Heart right ventricle (tissue), 16 donors: ENCODE data around the gene NEIL3. TPM values are rescaled to one million over a fixed set of nuclear protein-coding genes. Genes with fewer than 3 reads are reported as not detected.

Experiments used
- ATAC-seq, 8 donors: fragments of 200-7000 bp; cut with Tn5 transposase; one replicate each; pipeline ENCODE4 v1.9.1; 2020; ENCODE audit warnings: mild to moderate bottlenecking in 8 of 8, moderate library complexity in 8 of 8, moderate number of reproducible peaks in 1 of 8
- DNase-seq, 2 donors: peaks; one replicate each; pipeline ENCODE4 v3.0.0-alpha.2; 2020
- H3K27ac ChIP-seq, 10 donors: fragments of 200-600 bp; sonication (generic) in 2 of 10; one replicate each; pipeline versions ENCODE4 v1.5.0 to v1.8.0; 2020 to 2022; ENCODE audit warnings: mild to moderate bottlenecking in 3 of 10
- H3K27me3 ChIP-seq, 7 donors: fragments of 200-600 bp; one replicate each; pipeline ENCODE4 v1.8.0; 2021 to 2022; ENCODE audit warnings: mild to moderate bottlenecking in 2 of 7
- H3K36me3 ChIP-seq, 9 donors: fragments of 200-600 bp; sonication (generic) in 1 of 9; one replicate each; pipeline versions ENCODE4 v1.5.0 to v1.8.0; 2020 to 2022; ENCODE audit warnings: mild to moderate bottlenecking in 2 of 9
- H3K4me1 ChIP-seq, 9 donors: fragments of 200-600 bp; sonication (generic) in 1 of 9; one replicate each; pipeline versions ENCODE4 v1.5.0 to v1.8.0; 2020 to 2022; ENCODE audit warnings: mild to moderate bottlenecking in 4 of 9
- H3K4me3 ChIP-seq, 10 donors: fragments of 200-600 bp; sonication (generic) in 2 of 10; one replicate each; pipeline versions ENCODE4 v1.5.0 to v1.8.0; 2020 to 2022; ENCODE audit warnings: mild to moderate bottlenecking in 7 of 10, moderate library complexity in 2 of 10
- H3K9me3 ChIP-seq, 11 donors: fragments of 200-600 bp in 10 of 11; sonication (generic) in 2 of 11; one replicate each; pipeline versions ENCODE4 v1.5.0 to v1.8.0; 2013 to 2022; ENCODE audit warnings: mild to moderate bottlenecking in 2 of 11, control low read depth in 1 of 11, moderate library complexity in 1 of 11
- WGBS, 2 donors: extraction: QIAGEN DNeasy Blood & Tissue Kit; methylation state at CpG; one replicate each; pipeline ENCODE4 v1.1.7; 2013; ENCODE audit warnings: inconsistent platforms in 1 of 2; 5-methylcytosine and 5-hydroxymethylcytosine counted together
- intact Hi-C, 10 donors: fragments of 100-400 bp; cut with DNase I; formaldehyde crosslinking; loops; one replicate each; pipeline versions ENCODE4 v1.11.1 to v1.14.2; 2022
- polyA plus RNA-seq, 2 donors: library from polyadenylated mRNA; stranded (reverse); fragments of 200-250 nt; gene quantifications; one replicate each; pipeline ENCODE4 v1.2.3, GENCODE V29; 2013
- total RNA-seq, 10 donors: library from RNA; stranded (reverse); fragmentation: NEBNext Ultra II Directional in 3 of 10; extraction: Animal tissue kit (Norgen Biotek cat#: 25700) in 3 of 10; gene quantifications; one replicate each; pipeline versions ENCODE4 v1.2.1 to v1.2.4, GENCODE V29; 2021 to 2023
- TF ChIP-seq, protein P1 (sequence below), 9 donors: fragments of 200-600 bp; sonication (generic) in 2 of 9; IDR thresholded peaks; one replicate each; pipeline versions ENCODE4 v1.5.0 to v1.8.0; 2021 to 2022; ENCODE audit warnings: antibody characterized with exemption in 9 of 9, mild to moderate bottlenecking in 5 of 9, moderate library complexity in 1 of 9
- donor health status: Arrhythmogenic right ventricular cardiomyopathy.
- donor health status: ischemic (EF 13 %, LVEDD 7.1; RV severe dilation, severe dysfunction).
- donor health status: healthy with polysubstance abuse.
- donor health status: DM: no; HTN: yes; CAD: no.
- donor health status: DM: no; HTN: no; CAD: no.
- donor health status: ischemic (EF 25% LVEDD 6.9; RV normal size, moderate dysfunction).
- donor health status: ischemic (EF 25% LVEDD 5.7; RV mildly dilated, moderate dysfunction).
- donor health status: healthy.
- donor health status: DM: yes; HTN: yes; CAD: no.
- donor health status: Ischemic cardiomyopathy.
- donor health status: ischemic (EF 35%, LVEDD 5.7; RV mildly dilated, moderate dysfunction).
- donor health status: nonischemic (EF 11% LVEDD 7.7; RV severe dilation, severe dysfunction).
- donor health status: DM: yes; HTN: yes; CAD: no.
- donor health status: PGD.
- donor health status: ischemic (EF 29% LVEDD 5.4; RV normal size, mild dysfunction).
- donor health status: nonischemic (EF 23%, LVEDD 6.1; RV moderate dilation, normal function).

Gene NEIL3
- total and polyA plus RNA-seq, 12 donors, result 0.03 to 0.88 (median 0.36) TPM; not detected in 5

DNA sequence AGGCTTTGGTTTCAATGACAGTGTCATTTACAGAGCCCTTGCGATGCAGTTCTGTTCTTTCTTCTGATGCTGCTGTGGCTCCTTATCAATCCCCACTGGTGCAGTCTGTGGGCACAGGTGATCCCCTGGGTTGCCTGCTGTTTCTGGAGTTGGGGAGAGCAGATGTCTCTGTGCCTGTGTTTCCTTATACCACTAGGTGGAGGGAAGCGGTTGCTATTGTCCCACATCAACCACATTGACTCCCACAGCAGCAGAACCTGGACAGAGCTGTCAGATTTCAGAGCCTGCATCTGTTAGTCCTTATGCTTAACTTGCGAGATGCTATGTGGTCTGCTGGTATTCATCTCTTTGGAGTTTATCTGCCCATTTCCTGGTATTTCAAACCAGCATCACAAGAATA lies 57.7 kb downstream of the NEIL3 start:
- ATAC-seq (no peak), DNase-seq (no peak)
- intact Hi-C loops, result no loop called here
- Histone ChIP-seq H3K4me3 (no peak overlapping the region), H3K4me1 (no peaks in the 10 kb centered on the region), H3K27ac (no peak overlapping the region), H3K9me3 (peaks cover 0 to 11% (median 0%) of the 10 kb centered on the region in 11 donors), H3K27me3 (no peaks in the 10 kb centered on the region), H3K36me3 (no peaks in the 10 kb centered on the region)
- 85 to 88% methylated on average over 3 of the region's 3 CpGs for WGBS, 2 donors
- TF ChIP-seq, protein P1, sequence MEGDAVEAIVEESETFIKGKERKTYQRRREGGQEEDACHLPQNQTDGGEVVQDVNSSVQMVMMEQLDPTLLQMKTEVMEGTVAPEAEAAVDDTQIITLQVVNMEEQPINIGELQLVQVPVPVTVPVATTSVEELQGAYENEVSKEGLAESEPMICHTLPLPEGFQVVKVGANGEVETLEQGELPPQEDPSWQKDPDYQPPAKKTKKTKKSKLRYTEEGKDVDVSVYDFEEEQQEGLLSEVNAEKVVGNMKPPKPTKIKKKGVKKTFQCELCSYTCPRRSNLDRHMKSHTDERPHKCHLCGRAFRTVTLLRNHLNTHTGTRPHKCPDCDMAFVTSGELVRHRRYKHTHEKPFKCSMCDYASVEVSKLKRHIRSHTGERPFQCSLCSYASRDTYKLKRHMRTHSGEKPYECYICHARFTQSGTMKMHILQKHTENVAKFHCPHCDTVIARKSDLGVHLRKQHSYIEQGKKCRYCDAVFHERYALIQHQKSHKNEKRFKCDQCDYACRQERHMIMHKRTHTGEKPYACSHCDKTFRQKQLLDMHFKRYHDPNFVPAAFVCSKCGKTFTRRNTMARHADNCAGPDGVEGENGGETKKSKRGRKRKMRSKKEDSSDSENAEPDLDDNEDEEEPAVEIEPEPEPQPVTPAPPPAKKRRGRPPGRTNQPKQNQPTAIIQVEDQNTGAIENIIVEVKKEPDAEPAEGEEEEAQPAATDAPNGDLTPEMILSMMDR (IDR thresholded peaks at IDR 0.05), result no peak

DNA sequence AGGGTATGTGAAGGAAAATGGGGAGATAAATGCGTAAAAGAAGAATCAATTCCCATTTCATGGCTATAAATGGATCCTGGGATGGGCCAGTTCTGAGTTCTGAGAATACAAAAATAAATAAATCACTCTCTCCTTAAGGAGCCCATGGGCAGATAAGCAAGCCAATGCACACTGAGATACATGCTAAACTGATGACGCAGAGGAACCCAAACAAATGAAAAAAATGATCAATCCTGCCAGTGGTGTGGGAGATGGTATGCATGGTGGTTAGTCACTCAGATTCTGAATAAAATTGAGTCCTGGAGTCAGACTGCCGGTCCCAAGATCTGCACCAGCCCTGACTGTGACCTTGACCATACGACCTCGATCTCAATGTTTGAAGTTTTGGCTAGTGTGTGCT lies 59.7 kb downstream of the NEIL3 start:
- DNase-seq (no peak), ATAC-seq (no peak)
- TF ChIP-seq, protein P1 (IDR thresholded peaks at IDR 0.05), result no peak
- Histone ChIP-seq H3K27ac (no peak overlapping the region), H3K36me3 (no peaks in the 10 kb centered on the region), H3K9me3 (peaks cover 0 to 11% (median 0%) of the 10 kb centered on the region in 11 donors), H3K4me1 (no peaks in the 10 kb centered on the region), H3K4me3 (no peak overlapping the region), H3K27me3 (no peaks in the 10 kb centered on the region)
- intact Hi-C loops, result no loop called here
- 52 to 58% methylated on average over 5 of the region's 5 CpGs for WGBS, 2 donors

DNA sequence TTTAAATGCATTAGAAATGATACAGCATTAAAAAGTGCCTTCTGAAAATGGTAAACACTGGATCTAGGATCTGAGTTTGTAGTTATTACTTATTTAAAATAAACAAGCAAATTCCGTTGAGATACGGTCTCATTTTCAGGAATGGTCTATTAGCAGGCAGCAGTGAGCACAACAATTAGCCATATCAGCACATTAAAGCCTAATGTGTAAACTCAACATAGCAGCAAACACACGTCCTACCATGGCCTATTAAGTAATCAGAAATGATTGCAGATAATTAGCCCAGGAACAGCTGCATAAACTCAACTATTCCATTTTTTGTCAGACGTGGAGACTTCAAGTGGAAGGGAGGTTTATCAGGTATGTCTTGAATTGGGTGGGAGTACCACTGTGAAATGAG lies 61.8 kb downstream of the NEIL3 start:
- 66 to 69% methylated on average over 4 of the region's 4 CpGs for WGBS, 2 donors
- DNase-seq (no peak), ATAC-seq (no peak)
- no peak overlapping the region for H3K27ac ChIP-seq
- H3K4me1 ChIP-seq, result no peaks in the 10 kb centered on the region
- H3K36me3 ChIP-seq, result no peaks in the 10 kb centered on the region
- TF ChIP-seq, protein P1 (IDR thresholded peaks at IDR 0.05), result no peak
- peaks cover 0 to 9% (median 0%) of the 10 kb centered on the region in 11 donors for H3K9me3 ChIP-seq
- peaks cover 0 to 4% (median 0%) of the 10 kb centered on the region in 7 donors for H3K27me3 ChIP-seq
- intact Hi-C loops, result no loop called here
- H3K4me3 ChIP-seq, result no peak overlapping the region

DNA sequence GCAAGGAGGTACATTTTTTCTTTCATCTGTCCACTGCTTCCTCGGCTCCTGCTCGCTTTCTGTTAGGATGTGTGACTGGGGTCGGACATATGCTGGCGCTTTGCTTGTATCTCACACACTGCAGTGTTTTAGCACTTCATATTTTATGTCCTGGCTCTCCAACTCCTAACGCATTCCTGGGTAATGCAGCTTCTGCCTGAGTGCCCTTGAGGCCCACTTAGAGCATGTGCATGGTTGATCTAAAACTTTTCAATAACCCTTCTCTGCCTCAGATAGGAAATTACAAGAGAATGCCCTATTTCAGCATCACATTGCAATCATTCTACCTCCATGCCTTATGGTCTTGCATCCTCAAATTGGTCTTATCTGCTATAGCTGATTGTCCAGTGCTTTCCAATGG lies 65.3 kb downstream of the NEIL3 start:
- 58 to 73% methylated on average over 5 of the region's 5 CpGs for WGBS, 2 donors
- H3K27me3 ChIP-seq, result peaks cover 0 to 4% (median 0%) of the 10 kb centered on the region in 7 donors
- no peak for DNase-seq
- no peak overlapping the region for H3K4me3 ChIP-seq
- no peaks in the 10 kb centered on the region for H3K36me3 ChIP-seq
- no peaks in the 10 kb centered on the region for H3K9me3 ChIP-seq
- H3K27ac ChIP-seq, result no peak overlapping the region
- ATAC-seq, result no peak
- intact Hi-C loops, result no loop called here
- TF ChIP-seq, protein P1 (IDR thresholded peaks at IDR 0.05), result no peak
- no peaks in the 10 kb centered on the region for H3K4me1 ChIP-seq
